ENCODE results near the gene MPRIP.
"Not testable (repeated sequence)": the region's sequence is repeated elsewhere in the genome, so short reads cannot be mapped to it uniquely, and the experiment has no call there.

MPRIP gene

DNA sequence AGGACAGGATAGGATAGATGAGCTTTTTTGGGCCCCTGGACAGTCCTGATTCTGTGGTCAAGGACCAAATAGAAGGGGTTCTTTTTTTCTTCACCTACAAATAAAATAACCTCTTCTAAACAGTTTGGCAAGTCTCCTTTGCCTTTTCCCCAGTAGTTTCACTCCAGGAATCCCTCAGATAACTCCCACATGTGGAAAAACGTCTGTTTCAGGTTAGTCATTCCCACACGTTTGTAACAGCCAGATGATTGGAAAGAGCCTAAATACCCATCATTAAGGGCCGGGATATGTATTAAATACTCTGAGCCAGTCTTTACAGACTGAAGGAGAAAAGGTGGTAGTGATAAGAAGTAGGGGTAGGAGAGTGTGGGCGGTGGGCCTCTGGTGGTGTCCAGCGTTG lies 105.6 kb downstream of the MPRIP start:
- no peak for DNase-seq (ENCODE audit: low read depth, low spot score)

DNA sequence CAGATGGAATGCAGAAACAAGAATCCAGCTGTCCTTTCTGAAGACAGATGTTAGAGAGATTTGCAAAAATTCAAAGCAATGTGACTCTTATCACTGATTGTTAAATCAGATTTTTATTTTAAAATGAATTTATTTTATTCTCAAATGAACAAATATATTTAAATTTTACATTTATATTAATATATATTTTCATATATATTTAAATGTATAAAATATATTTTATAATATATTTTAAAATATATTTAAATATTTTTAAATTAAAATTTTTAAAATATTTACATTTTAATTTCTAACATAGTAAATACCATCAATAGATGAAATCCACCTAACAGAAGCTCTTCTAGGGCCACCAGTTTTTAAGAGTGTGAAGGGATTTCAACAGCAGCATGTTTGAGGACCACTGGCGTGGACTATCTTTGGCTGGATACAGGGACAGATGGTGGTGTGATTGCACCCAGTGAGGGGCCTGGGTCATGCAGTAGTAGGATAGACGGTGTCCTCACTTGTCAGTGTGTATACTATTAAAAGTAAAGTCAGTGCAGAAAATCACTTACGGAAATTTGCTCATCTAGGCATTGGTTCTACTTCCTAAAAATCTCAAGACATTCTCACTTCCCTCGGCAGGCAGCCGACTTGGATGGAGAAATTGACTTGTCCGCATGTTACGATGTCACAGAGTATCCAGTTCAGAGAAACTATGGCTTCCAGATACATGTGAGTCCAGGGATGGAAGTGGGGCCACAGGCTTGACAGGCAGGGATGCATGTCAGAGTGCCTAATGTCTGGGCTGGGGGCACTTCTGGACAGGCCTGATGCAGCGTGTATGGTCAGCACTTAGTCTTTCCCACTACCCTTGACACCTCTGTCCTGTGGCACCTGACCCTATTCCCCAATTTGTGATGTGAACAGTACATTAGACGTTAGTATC lies 107.5 kb downstream of the MPRIP start:
- DNase-seq (ENCODE audit: low read depth, low spot score) = no peak

DNA sequence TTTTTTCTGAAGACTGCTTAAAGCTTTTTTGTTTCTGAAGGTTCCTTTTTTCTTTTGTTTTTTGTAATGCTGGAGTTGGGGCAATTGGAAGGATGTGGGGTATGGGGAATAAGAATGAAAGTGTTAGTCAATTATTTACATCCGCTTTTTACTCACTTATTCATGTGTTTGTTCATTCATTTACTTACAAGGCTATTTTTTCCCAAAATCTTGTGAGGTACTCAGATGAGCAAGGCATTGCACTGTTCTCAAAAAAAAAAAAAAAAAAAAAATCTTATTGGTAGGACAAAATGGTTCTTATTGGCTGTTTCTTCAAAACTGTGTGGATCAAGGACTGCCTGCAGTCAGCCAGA lies 108.2 kb downstream of the MPRIP start:
- no peak for DNase-seq (ENCODE audit: low read depth, low spot score)

DNA sequence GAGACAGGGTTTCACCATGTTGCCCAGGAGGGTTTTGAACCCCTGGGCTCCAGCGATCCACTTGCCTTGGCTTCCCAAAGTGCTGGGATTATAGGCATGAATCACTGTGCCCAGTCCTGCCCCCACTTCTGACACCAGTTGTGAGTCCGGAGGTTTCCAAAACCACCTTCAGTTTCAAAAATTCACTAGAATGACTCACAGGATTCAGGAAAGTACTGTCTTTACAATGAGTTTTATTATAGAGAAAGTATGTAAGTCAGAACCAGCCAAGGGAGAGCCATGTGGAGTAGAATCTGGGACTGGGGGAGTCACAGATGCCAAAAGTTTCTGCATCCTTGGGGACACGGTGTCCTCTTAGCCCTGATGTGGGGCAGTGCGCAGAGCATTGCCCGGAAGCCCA lies 108.8 kb downstream of the MPRIP start:
- peak; percentile 83 for DNase-seq (ENCODE audit: low read depth, low spot score)

DNA sequence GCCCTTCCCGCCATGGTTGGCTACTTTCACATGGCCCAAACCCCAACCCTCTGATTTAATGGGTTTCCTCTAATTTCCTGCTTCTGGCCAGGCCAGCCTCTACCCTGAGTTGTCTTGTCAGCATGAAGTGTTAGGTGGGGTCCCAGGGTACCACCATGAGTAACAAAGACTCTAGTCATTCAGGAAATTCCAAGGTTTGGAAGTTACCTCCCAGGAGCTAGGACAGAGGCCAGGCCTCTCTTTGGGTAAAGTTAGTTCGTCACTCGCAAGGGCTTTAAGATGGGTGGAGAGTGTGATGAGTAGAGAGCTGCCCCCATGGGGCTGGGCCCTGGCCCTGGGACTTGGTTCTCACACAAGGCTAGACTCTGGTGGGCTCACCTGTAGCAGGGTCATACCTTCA lies 109.3 kb downstream of the MPRIP start:
- DNase-seq (ENCODE audit: low read depth, low spot score) = peak; percentile 46

DNA sequence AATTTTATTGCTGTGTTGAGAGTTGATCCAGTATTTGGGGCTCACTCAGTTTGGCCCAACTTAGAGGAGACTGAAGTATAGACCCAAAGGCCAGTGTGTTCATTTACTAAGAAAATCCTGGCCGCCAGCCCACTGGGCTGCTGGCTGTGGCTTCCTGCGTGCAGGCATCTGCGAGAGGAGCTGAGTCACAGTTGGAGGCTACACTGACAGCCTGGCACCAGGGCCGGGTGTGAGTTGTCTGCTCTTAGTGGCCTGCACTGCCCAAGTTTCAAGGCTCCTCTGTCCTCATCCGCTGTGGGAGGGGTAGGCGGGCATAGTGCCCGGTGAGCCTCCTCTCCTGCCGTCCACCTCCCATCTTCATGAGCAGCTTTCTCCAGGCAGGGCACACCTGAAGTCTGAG lies 109.7 kb downstream of the MPRIP start:
- peak; percentile 98 for DNase-seq (ENCODE audit: low read depth, low spot score)

DNA sequence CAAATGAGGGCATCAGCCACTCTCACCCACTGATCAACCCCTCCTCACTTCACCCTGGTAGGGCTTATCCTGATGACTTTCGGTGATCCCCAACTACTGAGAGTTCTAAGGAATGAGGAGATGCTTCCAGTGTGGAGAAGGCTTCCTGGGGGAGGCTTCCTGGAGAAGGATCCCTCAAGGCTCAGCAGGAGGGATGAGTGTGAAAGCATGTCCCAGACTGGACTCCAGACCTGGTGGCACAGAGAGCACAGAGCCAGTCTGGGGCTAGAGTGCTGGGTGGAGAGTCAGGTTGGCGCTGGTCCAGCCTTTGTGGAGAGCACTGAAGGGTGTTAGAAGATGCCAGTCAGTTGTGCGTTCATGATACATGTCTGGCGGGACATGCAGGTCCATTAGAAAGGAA lies 110.1 kb downstream of the MPRIP start:
- peak; percentile 49 for DNase-seq (ENCODE audit: low read depth, low spot score)

DNA sequence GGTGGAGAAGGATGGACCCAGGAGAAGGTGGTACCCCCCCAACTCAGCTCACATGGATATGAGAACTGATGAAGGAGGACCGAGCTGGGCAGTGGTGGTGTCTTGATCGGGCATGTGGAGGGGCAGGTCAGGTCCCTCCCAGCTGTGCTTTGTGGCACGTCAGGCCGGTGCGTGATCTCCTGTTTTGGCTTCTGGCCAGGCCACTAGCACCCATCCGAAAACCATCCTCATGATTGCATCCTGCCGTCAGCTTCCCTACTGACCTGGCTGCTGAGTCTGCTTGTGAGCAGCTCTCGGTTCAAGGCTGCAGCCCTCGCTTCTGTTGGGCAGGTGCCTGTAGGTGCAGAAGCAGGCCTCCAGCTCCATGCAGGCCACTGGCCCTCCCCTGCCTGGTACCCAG lies 110.8 kb downstream of the MPRIP start:
- no peak for DNase-seq (ENCODE audit: low read depth, low spot score)

DNA sequence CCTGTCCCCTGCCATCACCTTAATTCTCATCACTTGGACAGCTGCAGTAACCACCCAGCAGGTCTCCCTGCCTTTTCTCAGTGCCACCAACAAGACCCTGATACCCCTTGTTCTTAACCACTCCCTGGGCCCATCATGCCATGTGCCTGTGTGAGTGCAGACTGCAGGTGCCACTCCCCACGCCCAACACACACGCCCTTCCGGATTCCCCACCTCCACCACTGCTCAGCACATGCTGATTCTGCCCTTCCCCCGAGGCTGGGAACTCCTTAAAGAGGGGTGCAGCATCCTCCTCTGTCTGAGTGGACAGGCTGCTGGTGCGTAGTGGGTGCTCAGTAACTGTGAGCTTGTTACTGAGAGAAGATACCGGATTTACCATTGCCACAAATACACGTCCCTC lies 111.5 kb downstream of the MPRIP start:
- DNase-seq (ENCODE audit: low read depth, low spot score) = no peak

DNA sequence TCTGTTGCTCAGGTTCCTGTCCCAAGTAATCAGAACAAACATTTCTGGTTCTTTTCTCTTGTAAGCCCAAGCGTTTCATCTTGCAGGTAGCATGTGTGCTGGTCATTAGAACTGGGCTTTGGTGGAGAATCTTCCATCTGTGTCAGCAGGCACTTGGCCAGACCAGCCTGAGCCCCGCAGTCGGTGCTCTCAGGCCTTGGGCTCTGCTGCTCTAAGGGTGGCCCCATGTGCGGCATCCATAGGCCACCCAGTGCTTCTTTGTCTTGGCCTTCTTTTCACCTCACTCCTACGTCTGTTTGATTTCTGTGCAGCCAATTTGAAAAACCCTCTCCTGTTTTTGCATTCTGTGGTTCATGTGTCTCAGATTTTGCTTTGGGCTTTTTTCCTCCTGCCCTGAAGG lies 112.3 kb downstream of the MPRIP start:
- DNase-seq (ENCODE audit: low read depth, low spot score) = no peak

DNA sequence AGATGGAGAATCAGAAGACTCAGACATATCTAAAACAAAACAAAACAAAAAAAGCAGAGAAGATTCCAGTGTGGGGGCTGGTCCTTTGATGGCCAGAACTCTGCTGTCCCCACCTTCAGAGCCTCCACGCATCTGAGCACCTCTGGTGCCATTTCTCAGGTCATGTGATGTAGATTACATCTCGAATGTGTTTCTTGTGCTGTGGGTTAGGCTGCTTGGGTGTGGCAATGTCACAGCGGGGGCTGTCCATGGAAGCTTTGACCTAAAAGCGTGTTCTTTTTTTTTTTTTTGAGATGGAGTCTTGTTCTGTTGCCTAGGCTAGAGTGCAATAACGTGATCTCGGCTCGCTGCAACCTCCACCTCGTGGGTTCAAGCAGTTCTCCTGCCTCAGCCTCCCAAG lies 112.7 kb downstream of the MPRIP start:
- no peak for DNase-seq (ENCODE audit: low read depth, low spot score)

DNA sequence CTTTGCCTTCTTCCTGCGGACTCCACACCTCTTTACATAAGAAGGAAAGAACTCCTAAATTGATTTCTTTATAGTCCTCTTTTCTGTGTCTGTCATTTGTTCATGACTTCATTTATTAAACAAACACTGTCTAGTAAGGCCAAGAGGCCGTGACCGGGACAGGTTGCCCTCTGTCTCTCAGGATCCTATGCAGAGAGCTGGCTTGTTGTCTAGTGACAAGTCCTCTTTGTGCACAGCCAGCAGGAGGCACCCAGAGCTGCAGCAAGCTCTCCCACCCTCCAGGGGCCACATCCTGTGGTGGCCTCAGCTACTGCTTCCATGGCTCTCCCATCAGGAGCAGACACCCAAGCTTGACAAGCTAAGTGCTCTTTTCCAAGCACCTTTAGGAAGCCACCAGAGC lies 113.3 kb downstream of the MPRIP start:
- DNase-seq (ENCODE audit: low read depth, low spot score) = no peak

DNA sequence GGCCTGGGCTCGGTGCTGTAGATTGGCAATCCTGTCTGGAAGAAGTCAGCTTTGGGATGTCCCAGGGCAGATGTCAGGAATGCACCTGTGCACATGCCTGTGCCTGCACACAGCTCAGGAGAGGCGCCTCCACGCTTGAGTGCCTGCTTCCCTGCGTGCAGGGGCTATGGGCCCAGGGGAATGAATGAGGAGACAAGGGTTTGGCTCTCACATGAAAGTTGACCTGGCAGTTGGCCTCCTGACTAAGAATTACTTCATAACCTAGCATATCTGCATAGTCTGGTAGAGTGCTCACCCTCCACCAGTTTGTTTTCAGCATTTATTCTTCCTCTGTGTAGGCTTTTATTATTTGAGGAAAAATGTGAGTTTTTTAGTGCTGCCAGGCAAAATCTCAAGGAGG lies 113.8 kb downstream of the MPRIP start:
- peak; percentile 80 for DNase-seq (ENCODE audit: low read depth, low spot score)

DNA sequence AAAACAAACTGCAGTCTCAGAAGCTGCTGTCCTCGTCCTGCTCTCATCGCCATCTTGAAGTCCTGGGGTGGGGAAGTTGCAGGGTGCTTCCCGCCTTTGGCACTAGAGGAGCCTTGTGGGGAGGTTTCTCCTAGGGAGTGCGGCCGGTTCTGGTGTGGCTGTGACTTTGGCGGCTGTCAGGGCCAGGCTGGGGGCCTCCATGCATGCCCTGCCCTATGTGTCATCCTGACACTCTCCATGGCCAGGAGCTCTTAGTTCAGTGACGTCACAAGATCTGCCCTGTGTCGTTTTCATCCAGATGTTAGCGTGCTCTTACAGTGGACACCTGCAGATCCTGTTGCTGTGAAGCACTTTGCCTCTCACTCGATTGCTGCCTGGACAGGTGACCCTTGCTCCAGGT lies 114.3 kb downstream of the MPRIP start:
- DNase-seq (ENCODE audit: low read depth, low spot score) = peak; percentile 40

DNA sequence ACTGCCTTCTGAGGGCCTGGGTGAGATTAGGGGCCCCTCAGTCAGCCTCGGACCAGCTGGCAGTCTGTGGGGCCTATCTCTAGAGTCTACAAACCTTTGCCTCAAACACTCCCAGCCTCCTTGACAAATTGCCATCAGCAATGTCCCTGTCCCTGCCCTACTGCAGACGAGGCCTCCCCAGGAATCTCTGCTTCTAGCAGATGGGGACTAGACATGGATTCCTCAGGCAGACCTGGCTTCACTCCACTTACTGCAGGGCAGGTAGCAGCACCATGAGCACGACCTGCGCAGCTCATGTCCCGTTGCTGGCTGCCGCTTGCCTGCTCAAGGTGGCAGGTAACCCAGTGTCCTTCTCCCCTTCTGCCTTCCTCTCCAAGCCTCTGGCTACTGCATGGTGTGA lies 114.8 kb downstream of the MPRIP start:
- DNase-seq (ENCODE audit: low read depth, low spot score) = no peak

DNA sequence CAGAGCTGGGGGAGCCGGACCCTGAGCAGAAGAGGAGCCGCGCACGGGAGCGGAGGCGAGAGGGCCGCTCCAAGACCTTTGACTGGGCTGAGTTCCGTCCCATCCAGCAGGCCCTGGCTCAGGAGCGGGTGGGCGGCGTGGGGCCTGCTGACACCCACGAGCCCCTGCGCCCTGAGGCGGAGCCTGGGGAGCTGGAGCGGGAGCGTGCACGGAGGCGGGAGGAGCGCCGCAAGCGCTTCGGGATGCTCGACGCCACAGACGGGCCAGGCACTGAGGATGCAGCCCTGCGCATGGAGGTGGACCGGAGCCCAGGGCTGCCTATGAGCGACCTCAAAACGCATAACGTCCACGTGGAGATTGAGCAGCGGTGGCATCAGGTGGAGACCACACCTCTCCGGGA lies 116.2 kb downstream of the MPRIP start:
- DNase-seq (ENCODE audit: low read depth, low spot score) = not testable (repeated sequence)

DNA sequence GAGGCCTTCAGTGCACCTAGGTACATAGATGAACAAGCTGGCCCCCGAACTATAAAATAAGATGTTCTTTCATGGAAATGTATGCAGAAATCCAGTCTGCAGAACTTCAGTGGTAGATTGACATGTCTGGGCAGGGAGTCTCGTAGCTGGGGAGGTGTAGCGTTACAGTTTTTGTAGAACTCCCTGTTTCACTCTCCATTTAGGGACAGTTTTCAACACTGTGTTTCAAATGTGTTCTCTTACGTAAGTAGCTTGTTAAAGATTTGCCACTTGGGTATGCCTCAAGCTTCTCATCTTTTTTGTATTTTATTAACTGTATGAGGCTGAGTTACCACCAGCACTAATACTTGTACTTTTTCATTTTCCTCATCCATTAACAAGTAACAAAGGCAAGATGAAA lies 117.3 kb downstream of the MPRIP start:
- no peak for DNase-seq (ENCODE audit: low read depth, low spot score)

DNA sequence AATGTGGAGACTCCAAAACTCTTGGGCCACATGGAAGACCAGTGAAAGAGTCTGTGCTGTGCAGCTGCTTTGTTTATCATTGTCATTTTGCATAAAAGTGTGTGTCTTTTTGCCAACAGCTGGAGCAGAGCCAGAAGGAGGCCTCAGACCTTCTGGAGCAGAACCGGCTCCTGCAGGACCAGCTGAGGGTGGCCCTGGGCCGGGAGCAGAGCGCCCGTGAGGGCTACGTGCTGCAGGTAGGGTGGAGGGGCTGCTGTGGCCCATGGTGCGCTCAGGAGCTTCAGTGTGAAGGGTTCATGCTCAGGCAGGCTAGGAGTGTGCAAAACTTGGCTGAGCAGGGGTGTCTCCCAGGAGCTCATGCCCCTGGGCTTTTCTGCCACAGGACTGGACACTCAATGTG lies 118.9 kb downstream of the MPRIP start:
- DNase-seq (ENCODE audit: low read depth, low spot score) = no peak

DNA sequence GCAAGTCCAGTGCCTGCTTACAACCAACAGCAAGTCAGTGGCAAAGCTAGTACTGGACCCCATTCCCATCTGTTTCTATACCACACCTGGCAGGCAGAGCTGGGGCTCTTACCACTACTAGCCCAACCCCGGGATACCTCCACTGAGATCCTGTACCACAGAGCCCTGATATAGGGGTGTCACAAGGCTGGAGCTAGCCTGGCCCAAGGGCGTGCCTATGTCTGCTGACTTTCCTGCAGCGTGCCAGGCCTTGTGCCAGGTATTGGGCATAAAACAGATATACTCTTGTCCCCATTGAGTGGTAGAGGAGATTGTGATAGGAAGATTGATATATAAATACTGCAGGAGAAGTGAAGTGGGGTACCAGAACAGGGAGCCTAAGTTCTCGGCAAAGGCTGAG lies 119.5 kb downstream of the MPRIP start:
- no peak for DNase-seq (ENCODE audit: low read depth, low spot score)

DNA sequence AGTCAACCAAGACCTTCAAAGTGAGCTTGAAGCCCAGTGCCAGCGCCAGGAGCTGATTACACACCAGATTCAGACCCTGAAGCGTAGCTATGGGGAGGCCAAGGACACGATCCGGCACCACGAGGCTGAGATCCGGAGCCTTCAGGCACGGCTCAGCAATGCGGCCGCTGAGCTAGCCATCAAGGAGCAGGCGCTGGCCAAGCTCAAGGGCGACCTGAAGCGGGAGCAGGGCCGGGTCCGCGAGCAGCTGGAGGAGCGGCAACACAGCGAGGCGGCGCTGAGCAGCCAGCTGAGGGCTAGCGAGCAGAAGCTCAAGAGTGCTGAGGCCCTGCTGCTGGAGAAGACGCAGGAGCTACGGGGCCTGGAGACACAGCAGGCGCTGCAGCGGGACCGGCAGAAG lies 121.9 kb downstream of the MPRIP start:
- DNase-seq (ENCODE audit: low read depth, low spot score) = no peak

DNA sequence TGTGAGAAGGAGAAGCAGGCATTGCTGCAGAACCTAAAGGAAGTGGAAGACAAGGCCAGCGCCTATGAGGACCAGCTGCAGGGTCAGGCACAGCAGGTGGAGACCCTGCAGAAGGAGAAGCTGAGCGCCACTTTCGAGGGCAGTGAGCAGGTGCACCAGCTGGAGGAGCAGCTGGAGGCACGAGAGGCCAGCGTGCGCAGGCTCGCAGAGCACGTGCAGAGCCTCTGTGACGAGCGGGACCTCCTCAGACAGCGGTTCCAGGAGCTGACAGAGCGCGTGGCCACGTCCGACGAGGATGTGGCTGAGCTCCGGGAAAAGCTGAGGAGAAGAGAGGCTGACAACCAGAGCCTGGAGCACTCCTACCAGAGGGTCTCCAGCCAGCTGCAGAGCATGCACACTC lies 122.4 kb downstream of the MPRIP start:
- no peak for DNase-seq (ENCODE audit: low read depth, low spot score)

DNA sequence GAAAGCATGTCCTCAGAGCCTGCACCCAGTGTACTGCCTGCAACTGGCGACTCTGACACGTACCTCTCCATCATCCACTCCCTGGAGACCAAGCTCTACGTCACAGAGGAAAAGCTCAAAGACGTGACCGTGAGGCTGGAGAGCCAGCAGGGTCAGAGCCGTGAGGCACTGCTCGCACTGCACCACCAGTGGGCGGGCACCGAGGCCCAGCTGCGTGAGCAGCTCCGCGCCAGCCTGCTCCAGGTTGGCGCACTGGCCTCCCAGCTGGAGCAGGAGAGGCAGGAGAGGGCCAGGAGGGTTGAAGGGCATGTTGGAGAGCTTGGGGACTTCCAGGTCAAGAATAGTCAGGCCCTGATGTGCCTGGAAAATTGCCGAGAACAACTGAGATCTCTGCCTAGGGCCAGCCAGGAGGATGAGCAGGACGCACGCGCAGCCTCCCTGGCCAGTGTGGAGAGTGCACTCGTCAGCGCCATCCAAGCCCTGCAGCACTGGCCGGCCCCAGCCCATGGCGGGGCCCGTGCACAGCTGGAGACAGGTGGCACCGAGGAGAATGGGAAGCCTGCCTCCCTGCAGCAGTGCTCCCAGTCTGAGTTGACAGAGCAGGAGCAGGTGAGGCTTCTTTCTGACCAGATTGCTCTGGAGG lies 123.5 kb downstream of the MPRIP start:
- no peak for DNase-seq (ENCODE audit: low read depth, low spot score)

DNA sequence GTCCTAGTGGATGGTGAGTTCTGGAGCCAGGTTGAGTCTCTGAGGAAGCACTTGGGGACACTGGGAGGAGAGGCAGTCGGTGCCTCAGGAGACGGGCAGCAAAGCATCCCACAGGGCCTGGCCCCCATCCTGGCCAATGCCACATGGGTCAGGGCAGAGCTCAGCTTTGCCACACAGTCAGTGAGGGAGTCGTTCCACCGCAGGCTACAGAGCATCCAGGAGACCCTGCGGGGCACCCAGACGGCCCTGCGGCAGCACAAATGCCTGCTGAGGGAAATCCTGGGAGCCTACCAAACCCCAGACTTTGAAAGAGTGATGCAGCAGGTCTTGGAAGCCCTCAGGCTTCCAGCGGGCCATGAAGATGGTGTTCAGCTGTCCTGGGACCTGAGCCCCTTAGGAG lies 124.2 kb downstream of the MPRIP start:
- DNase-seq (ENCODE audit: low read depth, low spot score) = no peak
